Stomach (tissue), 9 donors: ENCODE results near the gene NRP1. TPM values are rescaled to one million over a fixed set of nuclear protein-coding genes. Genes with fewer than 3 reads are reported as not detected.
A peak's percentile ranks its signal among the peaks of the same experiment; 100 is the strongest.

Experiments
- DNase-seq, 2 donors: peaks; one replicate each; pipeline versions ENCODE4 v3.0.0 to v3.0.0-alpha.2; 2013 to 2019
- H3K27ac ChIP-seq, 5 donors: fragments of 200-600 bp in 4 of 5; sonication (generic) in 4 of 5; one replicate each; pipeline ENCODE4 v1.5.1; 2013 to 2019; ENCODE audit warnings: mild to moderate bottlenecking in 1 of 5, moderate library complexity in 1 of 5
- H3K27me3 ChIP-seq, 3 donors: fragments of 200-600 bp; sonication (generic); one replicate each; pipeline ENCODE4 v1.5.1; 2017 to 2019; ENCODE audit warnings: mixed run types in 1 of 3
- H3K36me3 ChIP-seq, 4 donors: fragments of 200-600 bp; sonication (generic); 1 replicate in 3 of 4; 2 replicates in 1 of 4; pipeline ENCODE4 v1.5.1; 2016 to 2019
- H3K4me1 ChIP-seq, 4 donors: fragments of 200-600 bp; sonication (generic); one replicate each; pipeline ENCODE4 v1.5.1; 2016 to 2019
- H3K4me3 ChIP-seq, 4 donors: fragments of 200-600 bp; sonication (generic) in 3 of 4; one replicate each; pipeline ENCODE4 v1.5.1; 2016 to 2019; ENCODE audit warnings: mild to moderate bottlenecking in 1 of 4
- H3K9me3 ChIP-seq, 4 donors: fragments of 200-600 bp; sonication (generic); one replicate each; pipeline ENCODE4 v1.5.1; 2016 to 2019
- EP300 ChIP-seq: sonication (generic); formaldehyde crosslinking; IDR thresholded peaks from one replicate; pipeline ENCODE4 v1.6.1; 2017; ENCODE audit warnings: antibody characterized with exemption
- POLR2A ChIP-seq, 4 donors: fragments of 450-650 bp; IDR thresholded peaks; one replicate each; pipeline ENCODE4 v1.6.1; 2016; ENCODE audit warnings: antibody characterized with exemption in 4 of 4, control low read depth in 2 of 4, mild to moderate bottlenecking in 1 of 4, moderate library complexity in 1 of 4
- POLR2AphosphoS5 ChIP-seq, 3 donors: sonication (generic); formaldehyde crosslinking; IDR thresholded peaks; one replicate each; pipeline ENCODE4 v1.6.1; 2016; ENCODE audit warnings: antibody characterized with exemption in 3 of 3
- WGBS, 5 donors: extraction: QIAGEN DNeasy Blood & Tissue Kit in 3 of 5; methylation state at CpG; one replicate each; pipeline versions ENCODE4 v1.1.5 to v1.1.7; 2013 to 2018; 5-methylcytosine and 5-hydroxymethylcytosine counted together
- intact Hi-C: fragments of 100-400 bp; cut with DNase I; formaldehyde crosslinking; loops from one replicate; pipeline ENCODE4 v1.15.1; 2023; ENCODE audit warnings: low total_unique reads
- polyA plus RNA-seq, 3 donors: library from polyadenylated mRNA; stranded (reverse); fragments of 200-250 nt; gene quantifications; one replicate each; pipeline ENCODE4 v1.2.3, GENCODE V29; 2013
- total RNA-seq, 5 donors: library from RNA; depleted of rRNA; stranded (reverse); fragments of >200 nt; gene quantifications; one replicate each; pipeline versions ENCODE4 v1.1.0 to v1.2.3, GENCODE V29; 2014 to 2016
- TF ChIP-seq, protein P1 (sequence below), 7 experiments: fragments of 450-650 bp in 4 of 7; fragments of 200-600 bp in 3 of 7; sonication (generic) in 3 of 7; IDR thresholded peaks; one replicate each; pipeline ENCODE4 v1.5.1; 2016 to 2019; ENCODE audit warnings: antibody characterized with exemption in 7 of 7, control low read depth in 2 of 7, mild to moderate bottlenecking in 1 of 7
- donor health status: healthy with polysubstance abuse.
- donor health status: Bipolar disorder and iron deficiency.
- donor health status: healthy.

The NRP1 gene
- total and polyA plus RNA-seq, 8 donors: 4.6 to 94.7 (median 13.0) TPM

DNA sequence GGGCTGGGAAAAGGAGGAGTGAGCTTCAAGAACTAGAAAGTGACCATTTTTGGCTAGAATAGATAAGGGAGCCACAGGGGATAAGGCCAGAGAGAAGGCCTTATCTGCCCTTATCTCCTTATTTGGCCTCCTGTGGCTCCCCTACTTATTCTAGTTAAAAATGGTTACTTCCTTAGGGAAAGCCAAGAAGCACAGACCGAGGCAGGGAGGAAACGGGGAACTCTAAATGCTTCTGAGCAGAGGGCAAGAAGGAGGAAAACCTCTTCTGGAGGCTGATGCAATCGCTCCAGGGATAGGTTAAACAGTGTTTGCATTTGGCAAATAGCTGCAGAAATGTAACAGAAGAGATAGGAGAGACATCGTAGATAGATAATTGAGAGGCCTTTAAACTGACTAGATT lies 18.6 kb downstream of the NRP1 start:
- DNase-seq: no peak
- intact Hi-C loops: no loop called here
- no peaks in the 10 kb centered on the region for H3K9me3 ChIP-seq
- H3K36me3 ChIP-seq: peaks cover 0 to 3% (median 0%) of the 10 kb centered on the region in 4 donors
- H3K27ac ChIP-seq: peak overlapping the region in 2 of 5 donors; percentile 19 to 65
- H3K4me3 ChIP-seq: no peak overlapping the region
- peaks cover 7 to 56% (median 29%) of the 10 kb centered on the region in 4 donors for H3K4me1 ChIP-seq
- TF ChIP-seq, protein P1, sequence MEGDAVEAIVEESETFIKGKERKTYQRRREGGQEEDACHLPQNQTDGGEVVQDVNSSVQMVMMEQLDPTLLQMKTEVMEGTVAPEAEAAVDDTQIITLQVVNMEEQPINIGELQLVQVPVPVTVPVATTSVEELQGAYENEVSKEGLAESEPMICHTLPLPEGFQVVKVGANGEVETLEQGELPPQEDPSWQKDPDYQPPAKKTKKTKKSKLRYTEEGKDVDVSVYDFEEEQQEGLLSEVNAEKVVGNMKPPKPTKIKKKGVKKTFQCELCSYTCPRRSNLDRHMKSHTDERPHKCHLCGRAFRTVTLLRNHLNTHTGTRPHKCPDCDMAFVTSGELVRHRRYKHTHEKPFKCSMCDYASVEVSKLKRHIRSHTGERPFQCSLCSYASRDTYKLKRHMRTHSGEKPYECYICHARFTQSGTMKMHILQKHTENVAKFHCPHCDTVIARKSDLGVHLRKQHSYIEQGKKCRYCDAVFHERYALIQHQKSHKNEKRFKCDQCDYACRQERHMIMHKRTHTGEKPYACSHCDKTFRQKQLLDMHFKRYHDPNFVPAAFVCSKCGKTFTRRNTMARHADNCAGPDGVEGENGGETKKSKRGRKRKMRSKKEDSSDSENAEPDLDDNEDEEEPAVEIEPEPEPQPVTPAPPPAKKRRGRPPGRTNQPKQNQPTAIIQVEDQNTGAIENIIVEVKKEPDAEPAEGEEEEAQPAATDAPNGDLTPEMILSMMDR (IDR thresholded peaks at IDR 0.05): no peak
- TF ChIP-seq POLR2A (IDR thresholded peaks at IDR 0.05) (no peak), POLR2AphosphoS5 (IDR thresholded peaks at IDR 0.05) (no peak), EP300 (no peak)
- H3K27me3 ChIP-seq: no peaks in the 10 kb centered on the region
- 23 to 54% (median 30%) methylated on average over 4 of the region's 4 CpGs for WGBS, 5 donors

DNA sequence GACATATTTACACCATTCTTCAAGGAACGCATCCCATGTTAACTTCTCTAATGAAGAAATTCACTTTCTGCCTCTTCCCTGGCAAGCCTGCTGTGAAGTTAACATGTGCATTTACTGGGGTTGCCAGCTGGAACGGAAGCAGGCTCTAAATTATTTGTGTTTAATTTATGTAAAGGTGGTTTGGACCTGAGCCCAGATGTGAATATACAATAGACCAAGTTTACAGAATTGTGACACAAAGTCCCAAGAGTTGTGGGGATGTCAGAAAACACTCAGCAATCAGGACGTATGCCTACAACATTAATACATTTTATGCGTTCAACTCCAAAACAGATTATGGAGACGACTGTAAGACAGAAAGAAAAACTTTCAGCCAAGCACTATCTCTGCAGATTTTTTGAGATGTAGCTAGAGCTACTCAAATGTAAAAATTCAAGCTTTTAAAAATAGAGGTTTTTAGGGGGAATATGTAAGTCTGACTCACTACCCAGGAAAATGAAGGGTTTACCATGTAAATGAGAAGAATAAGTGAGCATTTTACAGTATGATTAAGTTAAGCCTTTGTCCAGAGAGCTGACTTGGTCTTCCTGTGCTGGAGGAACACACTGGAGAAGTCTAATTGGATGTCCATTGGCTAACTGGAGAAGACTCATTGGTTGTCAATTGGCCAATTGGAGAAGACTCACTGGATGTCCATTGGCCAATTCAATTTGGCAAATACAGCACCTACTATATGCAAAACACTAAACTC lies 19.5 kb downstream of the NRP1 start:
- no peak for TF ChIP-seq POLR2AphosphoS5 (IDR thresholded peaks at IDR 0.05)
- TF ChIP-seq EP300: no peak
- TF ChIP-seq POLR2A (IDR thresholded peaks at IDR 0.05): no peak
- TF ChIP-seq, protein P1 (IDR thresholded peaks at IDR 0.05): no peak
- peak in 1 of 2 donors; percentile 69 for DNase-seq
- no peaks in the 10 kb centered on the region for H3K27me3 ChIP-seq
- H3K4me1 ChIP-seq: peaks cover 7 to 56% (median 29%) of the 10 kb centered on the region in 4 donors
- peaks cover 0 to 8% (median 0%) of the 10 kb centered on the region in 4 donors for H3K36me3 ChIP-seq
- intact Hi-C loops: no loop called here
- 14 to 33% (median 25%) methylated on average over 5 of the region's 5 CpGs for WGBS, 5 donors
- no peak overlapping the region for H3K27ac ChIP-seq
- no peak overlapping the region for H3K4me3 ChIP-seq
- H3K9me3 ChIP-seq: no peaks in the 10 kb centered on the region

DNA sequence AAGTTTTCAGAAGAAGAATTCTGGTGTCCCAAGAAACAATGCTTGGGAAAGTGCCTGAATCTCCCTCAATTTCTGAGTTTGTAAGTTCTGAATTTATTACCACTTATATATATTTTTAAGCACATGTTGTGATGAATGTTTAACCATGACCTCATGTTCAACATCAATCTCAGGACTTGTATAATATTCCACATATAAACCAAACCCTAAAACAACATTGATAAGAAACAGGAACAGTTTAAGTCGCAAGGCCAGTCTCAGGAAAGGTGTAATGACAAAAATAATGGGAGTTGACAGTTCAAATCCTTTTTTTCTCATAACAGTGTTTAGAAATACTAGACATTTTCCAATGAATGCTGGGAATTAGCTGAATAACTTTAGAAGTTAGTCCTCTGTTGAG lies 22.8 kb downstream of the NRP1 start:
- H3K27ac ChIP-seq: no peak overlapping the region
- no peaks in the 10 kb centered on the region for H3K27me3 ChIP-seq
- WGBS, 5 donors: 31 to 62% (median 42%) methylated on average over 1 of the region's 1 CpG
- TF ChIP-seq, protein P1 (IDR thresholded peaks at IDR 0.05): no peak
- TF ChIP-seq POLR2AphosphoS5 (IDR thresholded peaks at IDR 0.05) (no peak), EP300 (no peak), POLR2A (IDR thresholded peaks at IDR 0.05) (no peak)
- intact Hi-C loops: no loop called here
- DNase-seq: no peak
- no peak overlapping the region for H3K4me3 ChIP-seq
- peaks cover 12 to 46% (median 27%) of the 10 kb centered on the region in 4 donors for H3K4me1 ChIP-seq
- no peaks in the 10 kb centered on the region for H3K9me3 ChIP-seq
- H3K36me3 ChIP-seq: peaks cover 0 to 8% (median 0%) of the 10 kb centered on the region in 4 donors

DNA sequence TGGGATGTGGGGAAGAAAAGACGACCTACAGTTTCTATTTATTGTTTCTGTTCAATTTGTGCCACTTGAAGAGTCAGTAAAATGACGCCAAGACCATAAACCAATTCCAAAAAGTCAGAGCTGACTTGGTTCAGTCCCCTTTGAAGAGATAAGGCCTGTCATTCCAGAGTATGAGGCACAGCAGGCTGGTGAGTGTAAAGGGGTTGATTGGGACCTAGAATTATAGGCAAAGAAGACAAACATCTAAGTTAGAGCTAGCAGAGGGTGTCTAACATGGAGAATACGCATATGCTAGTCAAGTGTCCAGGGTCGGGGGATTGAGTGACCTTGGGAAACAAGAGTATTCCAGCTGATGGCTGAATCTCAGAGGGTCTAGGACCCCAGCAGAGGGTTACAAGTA lies 23.6 kb downstream of the NRP1 start:
- intact Hi-C loops: no loop called here
- no peak for DNase-seq
- no peak overlapping the region for H3K4me3 ChIP-seq
- no peaks in the 10 kb centered on the region for H3K27me3 ChIP-seq
- H3K36me3 ChIP-seq: peaks cover 0 to 8% (median 0%) of the 10 kb centered on the region in 4 donors
- no peak overlapping the region for H3K27ac ChIP-seq
- 87 to 94% (median 91%) methylated on average over 4 of the region's 4 CpGs for WGBS, 5 donors
- TF ChIP-seq POLR2A (IDR thresholded peaks at IDR 0.05) (no peak), EP300 (no peak), POLR2AphosphoS5 (IDR thresholded peaks at IDR 0.05) (no peak)
- TF ChIP-seq, protein P1 (IDR thresholded peaks at IDR 0.05): no peak
- no peaks in the 10 kb centered on the region for H3K9me3 ChIP-seq
- peaks cover 16 to 46% (median 29%) of the 10 kb centered on the region in 4 donors for H3K4me1 ChIP-seq
